Stimulated activated CD4-positive, alpha-beta T cell treated with anti-CD3 and anti-CD28 coated beads, Interleukin-1b, Interleukin-23, amount 100 ng/mL, for 1 hour (primary cell): ENCODE measurements around the gene DCBLD2.

Source experiments
- DNase-seq, 2 donors: peaks; one replicate each; pipeline ENCODE4 v3.0.0-alpha.2; 2020; ENCODE audit warnings: low read depth in 2 of 2

The DCBLD2 gene

GRCh38 chr3:98901392-98902350 lies at the start of gene DCBLD2:
DCBLD2 (minus strand) TSS chr3:98901695; CDS start chr3:98901326, 369 bp downstream.
- peak; percentile 68 to 76 for DNase-seq

GRCh38 chr3:98945666-98946065 lies 44.2 kb upstream of the DCBLD2 start:
- no peak for DNase-seq

- no peak for DNase-seq
Measured at GRCh38 chr3:98945101-98945524, 43.6 kb upstream of the DCBLD2 start.

- DNase-seq = no peak
Measured at GRCh38 chr3:98930413-98930812, 28.9 kb upstream of the DCBLD2 start.

GRCh38 chr3:98921957-98922356 lies 20.5 kb upstream of the DCBLD2 start:
- DNase-seq = no peak

- no peak for DNase-seq
Measured at GRCh38 chr3:98920166-98920565, 18.7 kb upstream of the DCBLD2 start.

- DNase-seq = no peak
Measured at GRCh38 chr3:98918586-98918985, 17.1 kb upstream of the DCBLD2 start.

- no peak for DNase-seq
Measured at GRCh38 chr3:98917608-98918007, 16.1 kb upstream of the DCBLD2 start.

- DNase-seq = no peak
Measured at GRCh38 chr3:98914210-98915080, 12.9 kb upstream of the DCBLD2 start.

GRCh38 chr3:98912448-98912847 lies 11.0 kb upstream of the DCBLD2 start:
- no peak for DNase-seq

- DNase-seq = no peak
Measured at GRCh38 chr3:98906230-98906629, 4.7 kb upstream of the DCBLD2 start.

- DNase-seq = no peak
Measured at GRCh38 chr3:98903705-98904481, 2.4 kb upstream of the DCBLD2 start.

GRCh38 chr3:98903099-98903498 lies 1.6 kb upstream of the DCBLD2 start:
- no peak for DNase-seq

GRCh38 chr3:98902351-98902740 lies 851 bp upstream of the DCBLD2 start:
- DNase-seq = no peak

GRCh38 chr3:98901119-98901391 lies 440 bp downstream of the DCBLD2 start:
- no peak for DNase-seq

GRCh38 chr3:98900265-98901118 lies 1.0 kb downstream of the DCBLD2 start:
- DNase-seq = no peak

- DNase-seq = no peak
Measured at GRCh38 chr3:98897701-98898100, 3.8 kb downstream of the DCBLD2 start.

- DNase-seq = no peak
Measured at GRCh38 chr3:98894791-98895576, 6.5 kb downstream of the DCBLD2 start.

- no peak for DNase-seq
Measured at GRCh38 chr3:98893740-98894139, 7.8 kb downstream of the DCBLD2 start.

GRCh38 chr3:98892263-98892662 lies 9.2 kb downstream of the DCBLD2 start:
- no peak for DNase-seq
